ENCODE results near the gene HPDL. TPM values are rescaled to one million over a fixed set of nuclear protein-coding genes. Genes with fewer than 3 reads are reported as not detected.

Gene HPDL
- total and polyA plus RNA-seq, 2 of the 4 experiments (the other 2 are of a cell fraction), result 0.54 to 1.1 TPM

DNA sequence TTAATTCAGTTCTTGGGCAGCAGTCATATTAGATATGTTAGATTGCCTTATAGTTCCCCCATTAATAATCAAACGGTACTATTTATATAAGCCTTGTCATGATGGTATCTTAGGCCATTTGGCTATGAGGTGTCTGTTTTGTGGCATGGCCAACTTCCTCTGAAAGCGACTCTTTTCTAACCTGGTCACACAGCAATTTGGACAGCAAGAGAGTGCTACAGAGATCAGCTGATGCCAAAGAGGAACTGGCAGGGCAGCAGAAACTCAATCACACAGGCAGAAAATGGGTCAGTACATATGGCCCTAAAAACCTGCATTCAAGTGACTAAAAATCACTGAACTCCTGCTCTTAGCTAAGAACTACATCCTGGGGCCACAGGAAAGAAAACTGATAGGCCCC lies 27.0 kb downstream of the HPDL start:
- BruUV-seq (replicated peaks), result no TSS peak
- Histone ChIP-seq H3K4me2 (ENCODE audit: low read depth, low read length) (no peak overlapping the region), H3K9me3 (ENCODE audit: control insufficient read depth, insufficient read depth, low read length) (no peaks in the 10 kb centered on the region), H3K79me1 (ENCODE audit: low read depth in 1 of 2, low read length in 2 of 2) (no peaks in the 10 kb centered on the region), H4K5ac (ENCODE audit: low read depth, low read length) (no peak overlapping the region), H2BK5ac (ENCODE audit: low read depth, low read length, poor library complexity, severe bottlenecking) (no peak overlapping the region), H3K4me1 (ENCODE audit: control insufficient read depth, insufficient read depth, low read length) (peaks cover 5% of the 10 kb centered on the region; the same call in 1 of the 2 replicates), H3K23ac (ENCODE audit: low read depth, low read length) (no peak overlapping the region), H3K27me3 (ENCODE audit: control insufficient read depth, insufficient read depth, low read length) (no peaks in the 10 kb centered on the region), H3K14ac (replicated peaks; ENCODE audit: low read depth, low read length) (no peak overlapping the region), H2BK120ac (ENCODE audit: low read depth, low read length) (no peak overlapping the region), H3K9me1 (ENCODE audit: insufficient read depth, low read length) (0 out of 2 replicates have a peak, but pooled peaks cover 3% of the 10 kb centered on the region), H3K56ac (ENCODE audit: extremely low read depth, insufficient read depth, low read length) (no peak overlapping the region), H3K9ac (ENCODE audit: low read depth, low read length) (no peak overlapping the region), H3K36me3 (ENCODE audit: control insufficient read depth, insufficient read depth, low read length) (no peaks in the 10 kb centered on the region), H3K27ac (ENCODE audit: insufficient read depth, low read length) (no peak overlapping the region), H3K18ac (ENCODE audit: low read depth, low read length) (no peak overlapping the region), H2AFZ (replicated peaks; ENCODE audit: low read length, poor library complexity) (no peak overlapping the region), H2AK5ac (ENCODE audit: low read depth, low read length) (no peak overlapping the region), H3K4ac (ENCODE audit: low read depth, low read length) (no peak overlapping the region), H4K20me1 (ENCODE audit: insufficient read depth, low read length) (no peaks in the 10 kb centered on the region), H2AK9ac (replicated peaks; ENCODE audit: low read depth, low read length, poor library complexity) (no peak overlapping the region), H3K4me3 (ENCODE audit: insufficient read depth, low read depth, low read length) (no peak overlapping the region), H2BK15ac (ENCODE audit: low read depth, low read length) (no peak overlapping the region), H4K8ac (ENCODE audit: low read depth in 2 of 2, low read length in 2 of 2) (no peak overlapping the region), H4K91ac (ENCODE audit: insufficient read depth, low read depth, low read length) (no peak overlapping the region), H2BK20ac (ENCODE audit: low read depth, low read length) (no peak overlapping the region)
- in situ Hi-C loops (cut with MboI; ENCODE audit: low sequenced_read_pairs) (no loop called here), dilution Hi-C loops (cut with HindIII; ENCODE audit: low sequenced_read_pairs, unreplicated experiment) (no loop called here), intact Hi-C loops (cut with micrococcal nuclease) (no loop called here)
- POLR2A ChIA-PET (ENCODE audit: unreplicated experiment), result no interaction called here
- CTCF ChIA-PET, result no interaction called here
- DNase-seq (no peak), ATAC-seq (ENCODE audit: low read depth) (no peak)
- no peak for TF ChIP-seq FOS (IDR thresholded peaks at IDR 0.05; ENCODE audit: low read depth, low read length)
- no peak for TF ChIP-seq MAZ (IDR thresholded peaks at IDR 0.05; ENCODE audit: borderline replicate concordance, low read depth, low read length)
- TF ChIP-seq BHLHE40 (IDR thresholded peaks at IDR 0.05; ENCODE audit: low read depth, low read length), result no peak
- TF ChIP-seq RFX5 (IDR thresholded peaks at IDR 0.05; ENCODE audit: low read depth, low read length), result no peak
- TF ChIP-seq, protein P1, sequence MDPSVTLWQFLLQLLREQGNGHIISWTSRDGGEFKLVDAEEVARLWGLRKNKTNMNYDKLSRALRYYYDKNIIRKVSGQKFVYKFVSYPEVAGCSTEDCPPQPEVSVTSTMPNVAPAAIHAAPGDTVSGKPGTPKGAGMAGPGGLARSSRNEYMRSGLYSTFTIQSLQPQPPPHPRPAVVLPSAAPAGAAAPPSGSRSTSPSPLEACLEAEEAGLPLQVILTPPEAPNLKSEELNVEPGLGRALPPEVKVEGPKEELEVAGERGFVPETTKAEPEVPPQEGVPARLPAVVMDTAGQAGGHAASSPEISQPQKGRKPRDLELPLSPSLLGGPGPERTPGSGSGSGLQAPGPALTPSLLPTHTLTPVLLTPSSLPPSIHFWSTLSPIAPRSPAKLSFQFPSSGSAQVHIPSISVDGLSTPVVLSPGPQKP (IDR thresholded peaks at IDR 0.05; ENCODE audit: borderline replicate concordance, low read depth, low read length), result no peak
- no peak for TF ChIP-seq RCOR1 (IDR thresholded peaks at IDR 0.05; ENCODE audit: insufficient replicate concordance, low read length)
- TF ChIP-seq MAFK (IDR thresholded peaks at IDR 0.05; ENCODE audit: low read depth, low read length), result no peak
- TF ChIP-seq MXI1 (IDR thresholded peaks at IDR 0.05; ENCODE audit: borderline replicate concordance, low read depth, low read length), result no peak
- no peak for TF ChIP-seq NFE2L2 (IDR thresholded peaks at IDR 0.05; ENCODE audit: low read depth, low read length)
- TF ChIP-seq POLR2A (IDR thresholded peaks at IDR 0.05; ENCODE audit: low read depth, low read length), result no peak
- no peak for TF ChIP-seq SMC3 (IDR thresholded peaks at IDR 0.05; ENCODE audit: low read depth, low read length)
- no peak for TF ChIP-seq RAD21 (IDR thresholded peaks at IDR 0.05; ENCODE audit: low read length)
- TF ChIP-seq, protein P2, sequence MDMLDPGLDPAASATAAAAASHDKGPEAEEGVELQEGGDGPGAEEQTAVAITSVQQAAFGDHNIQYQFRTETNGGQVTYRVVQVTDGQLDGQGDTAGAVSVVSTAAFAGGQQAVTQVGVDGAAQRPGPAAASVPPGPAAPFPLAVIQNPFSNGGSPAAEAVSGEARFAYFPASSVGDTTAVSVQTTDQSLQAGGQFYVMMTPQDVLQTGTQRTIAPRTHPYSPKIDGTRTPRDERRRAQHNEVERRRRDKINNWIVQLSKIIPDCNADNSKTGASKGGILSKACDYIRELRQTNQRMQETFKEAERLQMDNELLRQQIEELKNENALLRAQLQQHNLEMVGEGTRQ (IDR thresholded peaks at IDR 0.05; ENCODE audit: low read depth, low read length), result no peak
- no peak for TF ChIP-seq CEBPB (IDR thresholded peaks at IDR 0.05; ENCODE audit: low read depth, low read length)
- no peak for TF ChIP-seq CHD1 (IDR thresholded peaks at IDR 0.05; ENCODE audit: low read depth, low read length)
- TF ChIP-seq, protein P3, sequence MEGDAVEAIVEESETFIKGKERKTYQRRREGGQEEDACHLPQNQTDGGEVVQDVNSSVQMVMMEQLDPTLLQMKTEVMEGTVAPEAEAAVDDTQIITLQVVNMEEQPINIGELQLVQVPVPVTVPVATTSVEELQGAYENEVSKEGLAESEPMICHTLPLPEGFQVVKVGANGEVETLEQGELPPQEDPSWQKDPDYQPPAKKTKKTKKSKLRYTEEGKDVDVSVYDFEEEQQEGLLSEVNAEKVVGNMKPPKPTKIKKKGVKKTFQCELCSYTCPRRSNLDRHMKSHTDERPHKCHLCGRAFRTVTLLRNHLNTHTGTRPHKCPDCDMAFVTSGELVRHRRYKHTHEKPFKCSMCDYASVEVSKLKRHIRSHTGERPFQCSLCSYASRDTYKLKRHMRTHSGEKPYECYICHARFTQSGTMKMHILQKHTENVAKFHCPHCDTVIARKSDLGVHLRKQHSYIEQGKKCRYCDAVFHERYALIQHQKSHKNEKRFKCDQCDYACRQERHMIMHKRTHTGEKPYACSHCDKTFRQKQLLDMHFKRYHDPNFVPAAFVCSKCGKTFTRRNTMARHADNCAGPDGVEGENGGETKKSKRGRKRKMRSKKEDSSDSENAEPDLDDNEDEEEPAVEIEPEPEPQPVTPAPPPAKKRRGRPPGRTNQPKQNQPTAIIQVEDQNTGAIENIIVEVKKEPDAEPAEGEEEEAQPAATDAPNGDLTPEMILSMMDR (conservative IDR thresholded peaks at IDR 0.05; ENCODE audit: low read depth, low read length), result no peak
- WGBS, 2 experiments (ENCODE audit: extremely low coverage in 2 of 2, insufficient read length in 1 of 2), result 60% methylated on average over 1 of the region's 2 CpGs; no CpG with 5 or more reads in 1 of the 2 experiments

Data from IMR-90 (cell line).